ENCODE data around the gene TRIM54.
"Not testable (repeated sequence)": the region's sequence is repeated elsewhere in the genome, so short reads cannot be mapped to it uniquely, and the experiment has no call there.

TRIM54 gene

DNA sequence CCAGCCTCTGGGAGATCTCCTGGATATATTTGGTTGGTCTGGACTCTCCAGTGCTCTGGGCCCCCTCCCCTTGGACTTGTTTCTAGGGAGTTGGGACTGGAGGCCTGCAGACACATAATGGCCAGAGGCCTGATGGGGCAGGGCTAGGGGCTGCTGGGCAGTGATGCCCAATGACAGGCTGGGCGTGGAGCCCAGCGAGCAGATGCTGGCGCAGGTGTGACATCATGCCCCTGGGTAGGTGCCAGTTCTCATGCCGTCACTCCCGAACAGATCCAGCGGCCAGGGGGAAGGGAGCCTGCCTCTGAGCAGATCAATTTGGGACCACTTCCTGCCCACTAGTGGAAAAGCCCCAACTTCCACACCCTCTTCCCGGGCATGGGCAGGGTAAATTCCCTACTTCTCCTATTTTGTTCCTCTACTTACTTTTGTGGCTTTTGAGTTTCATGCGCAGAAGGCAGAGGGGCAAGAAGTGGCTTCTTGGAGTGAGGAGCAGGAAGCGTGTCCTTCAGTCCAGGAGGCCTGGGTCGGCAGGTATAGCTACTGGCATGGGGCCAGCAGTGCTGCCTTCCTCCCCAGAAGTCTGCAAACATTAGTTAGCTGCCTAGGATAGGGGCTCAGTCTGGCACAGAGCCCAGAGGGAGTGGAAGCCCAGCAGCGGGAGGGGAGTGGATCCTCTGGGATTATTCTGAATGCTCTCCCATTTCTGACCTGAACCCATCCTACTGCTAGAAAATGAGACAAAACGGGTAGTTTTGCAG, 34.6 kb downstream of the TRIM54 start:
- DNase-seq = no peak

- not testable (repeated sequence) for DNase-seq
These were observed 37.6 kb downstream of the TRIM54 start for GRCh38 chr2:27319839-27320238.

- peak; percentile 97 for DNase-seq
These were observed 38.8 kb downstream of the TRIM54 start for GRCh38 chr2:27320958-27321543.

GRCh38 chr2:27322301-27322765, 40.1 kb downstream of the TRIM54 start:
- no peak for DNase-seq

DNA sequence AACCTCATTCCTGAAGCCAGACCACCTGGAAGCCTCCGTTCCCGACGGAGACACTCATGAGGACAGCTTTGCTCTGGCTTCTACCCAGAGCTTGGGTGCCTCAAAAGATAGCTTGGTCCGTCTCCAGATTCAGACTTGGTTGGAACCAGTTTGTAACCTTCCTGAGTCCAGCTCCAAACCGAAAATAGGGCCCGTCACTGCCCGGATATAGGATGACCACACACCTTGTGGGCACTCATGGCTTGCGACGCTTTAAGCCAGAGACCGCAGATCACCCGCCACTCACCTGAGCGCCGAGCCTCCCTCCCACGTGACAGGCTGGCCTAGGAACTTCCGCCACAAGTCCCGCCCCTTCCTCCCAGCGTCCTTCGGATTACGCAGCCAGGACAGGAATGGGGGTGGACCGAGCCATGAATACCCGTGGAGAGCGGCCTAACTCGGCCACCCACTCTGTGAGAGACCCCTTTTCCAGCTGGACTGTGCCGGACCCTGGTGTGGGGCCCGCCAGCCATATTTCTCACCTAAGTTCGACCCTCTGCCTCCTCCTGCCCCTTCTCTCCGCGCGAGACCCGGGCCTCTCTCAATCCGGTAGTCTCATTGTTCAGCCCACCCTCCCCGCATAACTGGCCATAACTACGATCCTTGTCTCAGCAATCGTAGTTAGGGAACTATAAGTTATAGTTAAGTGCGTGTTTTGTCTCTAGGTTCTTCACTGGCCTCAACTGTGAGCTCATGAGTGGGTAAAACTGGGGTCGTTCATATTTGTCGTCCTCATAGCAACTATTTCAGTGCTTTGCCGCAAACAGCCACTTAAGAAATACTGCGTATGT, 40.8 kb downstream of the TRIM54 start, which contains the start of gene MPV17:
Gene MPV17 (minus strand): TSS at position 332 of the 830 bp plus-strand sequence. CDS start 580 bp downstream, outside the sequence.
- DNase-seq = peak; percentile 90

DNA sequence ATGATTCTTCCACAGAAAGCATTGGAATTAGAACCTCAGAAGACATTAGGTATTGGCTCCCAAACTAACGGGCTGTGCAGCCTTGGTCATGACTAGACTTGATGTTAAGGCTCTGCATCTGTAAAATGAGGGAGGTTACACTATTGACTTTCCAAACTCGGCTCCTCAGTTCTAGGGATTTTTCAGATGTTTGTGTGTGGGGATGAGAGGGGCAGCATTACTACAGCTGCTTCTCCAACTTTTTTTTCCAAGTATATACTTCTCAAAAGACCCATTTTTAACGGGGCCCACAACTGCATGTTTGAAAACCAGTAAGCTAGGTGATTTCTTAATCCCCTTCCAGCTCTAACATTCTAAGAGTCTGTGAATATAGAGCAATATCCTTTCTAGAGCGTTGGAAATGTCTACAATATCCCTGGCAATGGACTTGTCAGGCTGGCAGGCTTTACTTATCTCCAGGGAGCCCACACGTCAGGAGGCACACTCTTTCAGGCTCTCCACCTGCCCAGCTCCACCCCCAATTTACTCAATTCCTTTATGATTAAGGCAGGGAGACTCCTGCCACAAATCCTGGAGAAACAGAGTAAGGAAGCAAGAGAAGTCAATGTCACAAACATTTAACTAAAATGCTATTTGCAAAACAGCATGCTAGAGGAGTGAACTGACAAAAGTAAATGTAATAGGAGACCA, 41.5 kb downstream of the TRIM54 start:
- DNase-seq = peak; percentile 15

DNA sequence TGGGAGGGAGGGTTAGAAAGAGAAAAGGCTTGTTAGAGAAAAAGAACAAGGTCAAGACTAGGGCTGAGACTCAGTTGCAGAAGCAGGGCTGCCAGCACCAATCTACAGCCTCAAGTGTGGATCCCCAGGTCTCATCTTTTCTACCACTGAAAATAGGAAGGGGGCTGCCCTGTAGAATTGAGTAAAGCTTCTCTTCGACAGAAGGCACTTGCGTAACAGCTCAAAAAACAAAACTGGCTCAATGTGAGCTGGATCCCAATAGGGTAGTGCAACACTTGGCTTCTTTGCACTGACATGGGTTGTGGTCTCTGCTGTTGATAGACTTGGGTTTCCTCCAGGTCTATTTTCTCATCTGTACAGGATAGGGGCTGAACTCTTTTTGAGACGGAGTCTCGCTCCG, 42.5 kb downstream of the TRIM54 start:
- DNase-seq = no peak

DNA sequence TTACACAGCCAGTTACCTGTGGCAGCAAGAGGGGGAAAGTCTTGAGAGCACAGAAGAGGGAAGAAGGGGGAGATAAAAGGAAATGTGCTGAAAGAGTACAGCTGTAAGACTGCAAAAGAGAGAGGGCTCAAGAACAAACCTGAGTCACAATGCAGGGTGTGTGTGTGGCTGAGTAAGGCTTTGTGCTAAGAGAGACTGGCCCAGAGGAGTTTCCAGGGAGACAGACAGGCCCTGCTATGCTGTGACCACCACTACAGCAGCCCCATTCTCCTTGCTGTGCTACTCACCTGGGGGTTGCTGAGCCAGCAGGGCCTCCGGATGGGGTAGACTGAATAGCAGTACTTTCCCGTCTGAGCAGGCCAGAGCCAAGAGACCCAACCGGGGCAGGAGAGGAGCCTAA, 53.1 kb downstream of the TRIM54 start:
- DNase-seq = no peak

- DNase-seq = no peak
These were observed 53.9 kb downstream of the TRIM54 start for GRCh38 chr2:27336173-27336572.

DNA sequence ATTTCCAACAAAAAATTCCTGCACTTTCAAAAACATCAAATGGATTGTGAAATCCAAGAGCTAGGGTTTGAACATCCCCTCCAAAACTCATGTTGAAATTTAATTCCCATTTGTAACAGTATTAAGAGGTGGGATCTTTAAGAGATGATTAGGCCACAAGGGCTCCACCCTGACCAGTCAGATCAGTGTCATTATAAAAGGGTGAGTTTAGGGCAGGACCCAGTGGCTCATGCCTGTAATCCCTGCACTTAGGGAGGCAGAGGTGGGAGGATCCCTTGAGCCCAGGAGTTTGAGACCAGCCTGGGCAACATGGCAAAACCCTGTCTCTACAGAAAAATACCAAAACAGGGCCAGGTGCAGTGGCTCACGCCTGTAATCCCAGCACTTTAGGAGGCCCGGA, 65.4 kb downstream of the TRIM54 start:
- no peak for DNase-seq

DNA sequence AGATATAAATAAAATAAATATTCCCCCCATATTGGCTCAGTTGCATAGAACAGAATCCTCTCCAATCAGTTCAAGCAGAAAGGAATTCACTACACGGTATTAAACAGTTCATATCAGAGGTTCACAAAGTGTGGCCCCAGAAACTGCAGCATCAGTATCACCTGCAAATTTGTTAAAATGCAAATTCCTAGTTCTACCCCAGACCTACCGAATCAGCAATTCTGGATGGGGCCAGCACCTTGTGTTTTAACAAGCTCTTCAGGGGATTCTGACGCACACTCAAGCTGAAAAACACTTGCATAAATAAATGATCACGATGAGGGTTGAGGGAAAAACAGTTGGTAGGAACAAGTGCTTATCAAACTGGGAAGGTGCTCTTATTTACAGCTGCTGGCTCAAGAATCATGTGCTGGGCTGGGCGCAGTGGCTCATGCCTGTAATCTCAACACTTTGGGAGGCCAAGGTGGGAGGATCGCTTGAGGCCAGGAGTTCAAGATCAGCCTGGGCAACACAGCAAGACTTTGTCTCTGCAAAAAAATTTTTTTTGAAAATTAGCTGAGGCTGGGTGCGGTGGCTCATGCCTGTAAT, 68.0 kb downstream of the TRIM54 start:
- no peak for DNase-seq

GRCh38 chr2:27351802-27352598, 69.8 kb downstream of the TRIM54 start:
- DNase-seq = no peak

GRCh38 chr2:27353386-27353761, 71.1 kb downstream of the TRIM54 start:
- DNase-seq = not testable (repeated sequence)

- DNase-seq = peak; percentile 20
These were observed 71.8 kb downstream of the TRIM54 start for GRCh38 chr2:27353762-27354596.

DNA sequence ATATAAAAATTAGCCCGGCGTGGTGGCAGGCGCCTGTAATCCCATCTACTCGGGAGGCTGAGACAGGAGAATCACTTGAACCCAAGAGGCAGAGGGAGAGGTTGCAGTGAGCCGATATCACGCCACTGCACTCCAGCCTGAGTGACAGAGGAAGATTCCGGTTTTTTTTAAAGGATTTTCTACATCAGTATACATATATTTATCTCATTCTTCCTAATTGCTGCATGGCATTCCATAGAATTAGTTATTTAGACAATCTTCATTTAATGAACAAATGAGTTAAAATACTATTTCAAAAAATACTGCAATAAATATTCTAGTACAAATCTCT, 72.3 kb downstream of the TRIM54 start:
- no peak for DNase-seq

DNA sequence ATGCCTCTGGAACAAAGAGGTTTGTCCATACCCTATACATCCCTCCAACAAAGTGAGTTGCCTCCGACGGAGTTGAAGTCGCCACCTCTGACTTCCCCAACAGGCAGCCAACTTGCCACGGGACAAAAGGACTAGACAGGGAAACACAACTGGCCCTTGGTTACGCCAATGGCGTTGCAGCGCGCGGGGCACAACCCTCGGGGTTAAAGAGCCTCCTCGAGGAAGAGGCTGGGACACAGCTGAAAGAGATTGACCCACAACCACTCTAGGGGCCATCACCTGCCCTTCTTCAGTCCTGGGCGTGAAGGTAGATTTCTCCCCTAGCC, 73.8 kb downstream of the TRIM54 start:
- DNase-seq = peak; percentile 53

- peak; percentile 99 for DNase-seq
These were observed 74.4 kb downstream of the TRIM54 start, which contains the start of gene GTF3C2 for GRCh38 chr2:27356382-27357181. Gene GTF3C2 (minus strand): TSS chr2:27356764. CDS start chr2:27343554, 13,210 bp downstream.

Measured in fibroblast of skin of right biceps (primary cell).